Measurements from ENCODE around the gene TSR3. TPM values are rescaled to one million over a fixed set of nuclear protein-coding genes. Genes with fewer than 3 reads are reported as not detected.
A peak's percentile ranks its signal among the peaks of the same experiment; 100 is the strongest.

TSR3 gene
- polyA plus RNA-seq, 3 donors, result 33.5 to 47.5 (median 38.1) TPM

- DNase-seq (ENCODE audit: low read depth in 3 of 3, low spot score in 2 of 3), result no peak
Measured at GRCh38 chr16:1311738-1312466, 39.8 kb downstream of the TSR3 start.

GRCh38 chr16:1311212-1311737, 40.4 kb downstream of the TSR3 start:
- DNase-seq (ENCODE audit: low read depth in 3 of 3, low spot score in 2 of 3), result no peak

- no peak for DNase-seq (ENCODE audit: low read depth in 3 of 3, low spot score in 2 of 3)
Measured at GRCh38 chr16:1310832-1311200, 40.9 kb downstream of the TSR3 start.

GRCh38 chr16:1309888-1310831, 41.5 kb downstream of the TSR3 start:
- DNase-seq (ENCODE audit: low read depth in 3 of 3, low spot score in 2 of 3), result no peak

- peak; percentile 98 to 100 (median 99) for DNase-seq (ENCODE audit: low read depth in 3 of 3, low spot score in 2 of 3)
Measured at GRCh38 chr16:1308977-1309885, 42.4 kb downstream of the TSR3 start, which contains the start of gene UBE2I. TSS of gene UBE2I (plus strand) at chr16:1309636. CDS start at chr16:1314031, 4,395 bp downstream.

- no peak for DNase-seq (ENCODE audit: low read depth in 3 of 3, low spot score in 2 of 3)
Measured at GRCh38 chr16:1308036-1308976, 43.4 kb downstream of the TSR3 start.

GRCh38 chr16:1306334-1306733, 45.3 kb downstream of the TSR3 start:
- no peak for DNase-seq (ENCODE audit: low read depth in 3 of 3, low spot score in 2 of 3)

- no peak for DNase-seq (ENCODE audit: low read depth in 3 of 3, low spot score in 2 of 3)
Measured at GRCh38 chr16:1305823-1306222, 45.9 kb downstream of the TSR3 start.

- no peak for DNase-seq (ENCODE audit: low read depth in 3 of 3, low spot score in 2 of 3)
Measured at GRCh38 chr16:1301562-1301961, 50.1 kb downstream of the TSR3 start.

- DNase-seq (ENCODE audit: low read depth in 3 of 3, low spot score in 2 of 3), result no peak
Measured at GRCh38 chr16:1300664-1301476, 50.8 kb downstream of the TSR3 start.

- DNase-seq (ENCODE audit: low read depth in 3 of 3, low spot score in 2 of 3), result no peak
Measured at GRCh38 chr16:1299868-1300203, 51.8 kb downstream of the TSR3 start.

Other genes with a start within 250 kb of the TSR3 start
- 10 to 100 TPM; 16.6 to 18.4 (median 16.9) TPM for gene CACNA1H, start 198.8 kb downstream of the TSR3 start, polyA plus RNA-seq (ENCODE audit: insufficient read length in 3 of 3)
- gene TPSG1, start 126.6 kb downstream of the TSR3 start, polyA plus RNA-seq (ENCODE audit: insufficient read length in 3 of 3), result under 1 TPM; 0.49 to 0.71 (median 0.54) TPM
- gene TPSB2, start 121.7 kb downstream of the TSR3 start, polyA plus RNA-seq (ENCODE audit: insufficient read length in 3 of 3), result under 1 TPM in 1 of 3 donors, not detected in 2; 0.15 TPM
- not detected for gene TPSAB1, start 111.2 kb downstream of the TSR3 start, polyA plus RNA-seq (ENCODE audit: insufficient read length in 3 of 3)
- gene TPSD1, start 95.8 kb downstream of the TSR3 start, polyA plus RNA-seq (ENCODE audit: insufficient read length in 3 of 3), result not detected
- gene UBE2I, start 42.2 kb downstream of the TSR3 start, polyA plus RNA-seq (ENCODE audit: insufficient read length in 3 of 3), result 100 to 1,000 TPM; 147 to 155 (median 151) TPM
- gene BAIAP3, start 18.2 kb downstream of the TSR3 start, polyA plus RNA-seq (ENCODE audit: insufficient read length in 3 of 3), result 1 to 10 TPM; 3.3 to 5.1 (median 5.1) TPM
- gene GNPTG, start 53 bp upstream of the TSR3 start, polyA plus RNA-seq (ENCODE audit: insufficient read length in 3 of 3), result 10 to 100 TPM; 51.7 to 54.5 (median 53.1) TPM
- gene UNKL, start 62.8 kb upstream of the TSR3 start, polyA plus RNA-seq (ENCODE audit: insufficient read length in 3 of 3), result 10 to 100 TPM; 11.1 to 14.0 (median 13.8) TPM
- gene UQCC4, start 68.9 kb upstream of the TSR3 start, polyA plus RNA-seq (ENCODE audit: insufficient read length in 3 of 3), result 10 to 100 TPM; 13.7 to 14.9 (median 14.5) TPM
- gene PERCC1, start 79.2 kb upstream of the TSR3 start, polyA plus RNA-seq (ENCODE audit: insufficient read length in 3 of 3), result not detected
- 1 to 10 TPM; 1.0 to 1.7 (median 1.5) TPM for gene CCDC154, start 92.7 kb upstream of the TSR3 start, polyA plus RNA-seq (ENCODE audit: insufficient read length in 3 of 3)
- 10 to 100 TPM; 36.6 to 42.1 (median 39.4) TPM for gene CLCN7, start 123.2 kb upstream of the TSR3 start, polyA plus RNA-seq (ENCODE audit: insufficient read length in 3 of 3)
- not detected for gene PTX4, start 137.1 kb upstream of the TSR3 start, polyA plus RNA-seq (ENCODE audit: insufficient read length in 3 of 3)
- gene TELO2, start 141.5 kb upstream of the TSR3 start, polyA plus RNA-seq (ENCODE audit: insufficient read length in 3 of 3), result 10 to 100 TPM; 23.2 to 29.3 (median 26.1) TPM
- gene TMEM204, start 181.8 kb upstream of the TSR3 start, polyA plus RNA-seq (ENCODE audit: insufficient read length in 3 of 3), result 10 to 100 TPM; 16.8 to 21.4 (median 18.8) TPM

Data from right renal cortex interstitium (tissue), 3 donors.